Panc1 (cell line): Measurements from ENCODE around the gene SV2C. TPM values are rescaled to one million over a fixed set of nuclear protein-coding genes. Genes with fewer than 3 reads are reported as not detected.

Source experiments
- ATAC-seq: fragments of 200-7000 bp; cut with Tn5 transposase; 2 replicates; pipeline ENCODE4 v1.9.1; 2020; ENCODE audit warnings: mild to moderate bottlenecking, moderate library complexity
- BruUV-seq: library from RNA; stranded (reverse); fragments of 400-500 nt; replicated peaks from 2 replicates; lab custom pipeline; 2021; lab: Mats Ljungman, UMichigan
- CTCF ChIA-PET: fragments of 300-600 bp; sonication (Branson Sonifier 250); formaldehyde crosslinking; loops from one replicate; lab custom pipeline; 2022; ENCODE audit warnings: antibody characterized with exemption; lab: Charles Lee
- POLR2A ChIA-PET: fragments of 300-600 bp; sonication (Branson Sonifier 250); formaldehyde crosslinking; loops from one replicate; lab custom pipeline; 2022; ENCODE audit warnings: antibody characterized with exemption; lab: Charles Lee
- DNase-seq: peaks from one replicate; pipeline ENCODE4 v3.0.0-alpha.2; 2010; ENCODE audit warnings: low read depth, low spot score
- H3K27ac ChIP-seq: 2 replicates; pipeline ENCODE4 v1.5.1; 2011; ENCODE audit warnings: mild to moderate bottlenecking, low read length, inconsistent platforms
- H3K27me3 ChIP-seq: fragments of 200-500 bp; sonication (Bioruptor generic); 2 replicates; pipeline ENCODE4 v1.6.0; 2014; ENCODE audit warnings: low read length, inconsistent platforms; ENCODE audit not compliant: control insufficient read depth, insufficient read depth
- H3K36me3 ChIP-seq: fragments of 200-500 bp; sonication (Bioruptor generic); 2 replicates; pipeline ENCODE4 v1.5.1; 2014; ENCODE audit warnings: inconsistent platforms, mild to moderate bottlenecking, low read length, moderate library complexity; ENCODE audit not compliant: control insufficient read depth, insufficient read depth
- H3K4me1 ChIP-seq: 2 replicates; pipeline ENCODE4 v1.5.1; 2011; ENCODE audit warnings: inconsistent platforms, mild to moderate bottlenecking, low read length, moderate library complexity; ENCODE audit not compliant: control insufficient read depth, insufficient read depth
- H3K4me3 ChIP-seq, 2 experiments: 2 replicates each; pipeline ENCODE4 v1.5.1; 2011 to 2012; ENCODE audit warnings: low read depth in 2 of 2, low read length in 2 of 2, mild to moderate bottlenecking in 2 of 2, inconsistent platforms in 1 of 2, moderate library complexity in 1 of 2
- H3K9me3 ChIP-seq: fragments of 200-500 bp; sonication (Bioruptor generic); 2 replicates; pipeline ENCODE4 v1.5.1; 2014; ENCODE audit warnings: low read depth, mild to moderate bottlenecking, inconsistent platforms, low read length, moderate library complexity; ENCODE audit not compliant: control insufficient read depth, insufficient read depth
- CTCF ChIP-seq: fragments of 450-650 bp; IDR thresholded peaks from 2 replicates; pipeline ENCODE4 v1.5.1; 2017; ENCODE audit warnings: mild to moderate bottlenecking
- POLR2AphosphoS5 ChIP-seq: IDR thresholded peaks from 2 replicates; pipeline ENCODE4 v1.6.1; 2012; ENCODE audit warnings: mild to moderate bottlenecking, low read depth, low read length, moderate library complexity
- SIN3A ChIP-seq: IDR thresholded peaks from 2 replicates; pipeline ENCODE4 v1.6.1; 2012; ENCODE audit warnings: low read depth, mild to moderate bottlenecking, low read length, moderate library complexity, borderline replicate concordance; ENCODE audit not compliant: insufficient read depth
- TCF7L2 ChIP-seq: IDR thresholded peaks from 2 replicates; pipeline ENCODE4 v1.6.1; 2011; ENCODE audit warnings: mild to moderate bottlenecking, low read depth, low read length, inconsistent platforms
- in situ Hi-C: cut with HindIII; loops from 2 replicates; pipeline ENCODE4 v1.10.0; 2016; ENCODE audit warnings: low sequenced_read_pairs, low pct_unique_long_range_greater_than_20kb
- intact Hi-C: fragments of 100-400 bp; cut with micrococcal nuclease; formaldehyde crosslinking; loops from one replicate; pipeline ENCODE4 v1.10.0; 2022; ENCODE audit not compliant: unreplicated experiment
- total RNA-seq: library from RNA; stranded (reverse); gene quantifications from one replicate; pipeline ENCODE4 v1.2.1, GENCODE V29; 2021; ENCODE audit not compliant: unreplicated experiment
- TF ChIP-seq, protein P1 (sequence below), 2 experiments: IDR thresholded peaks; 2 replicates each; pipeline ENCODE4 v1.6.1; 2011 to 2012; ENCODE audit warnings: low read depth in 2 of 2, control low read depth in 1 of 2, low read length in 1 of 2, mild to moderate bottlenecking in 1 of 2, moderate library complexity in 1 of 2; ENCODE audit not compliant: insufficient read depth in 1 of 2

SV2C gene
- total RNA-seq, 1 experiment from 2014 or later: not detected

DNA sequence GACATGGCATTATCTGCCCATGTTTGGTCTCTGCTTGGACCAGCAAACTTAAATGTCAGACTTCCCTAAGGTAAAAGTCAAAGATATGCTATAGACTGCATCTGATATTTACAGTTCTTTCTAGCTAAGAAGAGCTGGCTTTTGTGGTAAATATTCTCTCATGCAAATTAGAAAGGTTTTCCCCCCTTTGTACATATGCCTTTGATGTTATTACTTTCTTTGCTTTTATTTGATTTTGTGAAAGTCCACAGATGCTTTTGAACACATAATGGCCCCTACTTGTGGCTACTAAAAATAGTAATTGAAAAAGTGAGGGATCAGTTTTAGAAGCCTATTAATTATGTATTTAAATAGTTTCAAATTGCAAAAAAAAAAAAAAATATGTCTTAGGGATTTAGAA lies 104.2 kb downstream of the SV2C start:
- ChIA-PET POLR2A (no interaction called here), CTCF (no interaction called here)
- TF ChIP-seq CTCF (no peak), SIN3A (no peak), POLR2AphosphoS5 (no peak), TCF7L2 (no peak)
- TF ChIP-seq, protein P1, sequence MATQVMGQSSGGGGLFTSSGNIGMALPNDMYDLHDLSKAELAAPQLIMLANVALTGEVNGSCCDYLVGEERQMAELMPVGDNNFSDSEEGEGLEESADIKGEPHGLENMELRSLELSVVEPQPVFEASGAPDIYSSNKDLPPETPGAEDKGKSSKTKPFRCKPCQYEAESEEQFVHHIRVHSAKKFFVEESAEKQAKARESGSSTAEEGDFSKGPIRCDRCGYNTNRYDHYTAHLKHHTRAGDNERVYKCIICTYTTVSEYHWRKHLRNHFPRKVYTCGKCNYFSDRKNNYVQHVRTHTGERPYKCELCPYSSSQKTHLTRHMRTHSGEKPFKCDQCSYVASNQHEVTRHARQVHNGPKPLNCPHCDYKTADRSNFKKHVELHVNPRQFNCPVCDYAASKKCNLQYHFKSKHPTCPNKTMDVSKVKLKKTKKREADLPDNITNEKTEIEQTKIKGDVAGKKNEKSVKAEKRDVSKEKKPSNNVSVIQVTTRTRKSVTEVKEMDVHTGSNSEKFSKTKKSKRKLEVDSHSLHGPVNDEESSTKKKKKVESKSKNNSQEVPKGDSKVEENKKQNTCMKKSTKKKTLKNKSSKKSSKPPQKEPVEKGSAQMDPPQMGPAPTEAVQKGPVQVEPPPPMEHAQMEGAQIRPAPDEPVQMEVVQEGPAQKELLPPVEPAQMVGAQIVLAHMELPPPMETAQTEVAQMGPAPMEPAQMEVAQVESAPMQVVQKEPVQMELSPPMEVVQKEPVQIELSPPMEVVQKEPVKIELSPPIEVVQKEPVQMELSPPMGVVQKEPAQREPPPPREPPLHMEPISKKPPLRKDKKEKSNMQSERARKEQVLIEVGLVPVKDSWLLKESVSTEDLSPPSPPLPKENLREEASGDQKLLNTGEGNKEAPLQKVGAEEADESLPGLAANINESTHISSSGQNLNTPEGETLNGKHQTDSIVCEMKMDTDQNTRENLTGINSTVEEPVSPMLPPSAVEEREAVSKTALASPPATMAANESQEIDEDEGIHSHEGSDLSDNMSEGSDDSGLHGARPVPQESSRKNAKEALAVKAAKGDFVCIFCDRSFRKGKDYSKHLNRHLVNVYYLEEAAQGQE (IDR thresholded peaks at IDR 0.05; ENCODE audit: insufficient read depth in 1 of 2, low read depth in 2 of 2, low read length in 1 of 2): no peak
- no TSS peak for BruUV-seq
- ATAC-seq (no peak), DNase-seq (no peak)
- H3K9me3 ChIP-seq: no peaks in the 10 kb centered on the region
- H3K36me3 ChIP-seq: no peaks in the 10 kb centered on the region
- no peak overlapping the region for H3K27ac ChIP-seq
- peaks cover 12% of the 10 kb centered on the region for H3K27me3 ChIP-seq
- in situ Hi-C loops: no loop called here
- no peaks in the 10 kb centered on the region for H3K4me1 ChIP-seq
- intact Hi-C loops: no loop called here
- no peak overlapping the region for H3K4me3 ChIP-seq

GRCh38 chr5:76190356-76190755 lies 107.2 kb downstream of the SV2C start:
- Histone ChIP-seq H3K9me3 (no peaks in the 10 kb centered on the region), H3K27me3 (peaks cover 23% of the 10 kb centered on the region), H3K36me3 (no peaks in the 10 kb centered on the region), H3K27ac (no peak overlapping the region), H3K4me3 (no peak overlapping the region), H3K4me1 (no peaks in the 10 kb centered on the region)
- ChIA-PET CTCF (no interaction called here), POLR2A (no interaction called here)
- TF ChIP-seq TCF7L2 (no peak), SIN3A (no peak), POLR2AphosphoS5 (no peak), CTCF (no peak)
- TF ChIP-seq, protein P1 (IDR thresholded peaks at IDR 0.05; ENCODE audit: insufficient read depth in 1 of 2, low read depth in 2 of 2, low read length in 1 of 2): no peak
- in situ Hi-C loops (no loop called here), intact Hi-C loops (no loop called here)
- BruUV-seq: no TSS peak
- ATAC-seq (no peak), DNase-seq (no peak)
